HG03571 (cell line): ENCODE results near the gene TAF3.

Source experiments
- ATAC-seq: cut with Tn5 transposase; IDR thresholded peaks from one replicate; pipeline ENCODE4 v1.9.1; 2021; ENCODE audit not compliant: unreplicated experiment

The TAF3 gene

DNA sequence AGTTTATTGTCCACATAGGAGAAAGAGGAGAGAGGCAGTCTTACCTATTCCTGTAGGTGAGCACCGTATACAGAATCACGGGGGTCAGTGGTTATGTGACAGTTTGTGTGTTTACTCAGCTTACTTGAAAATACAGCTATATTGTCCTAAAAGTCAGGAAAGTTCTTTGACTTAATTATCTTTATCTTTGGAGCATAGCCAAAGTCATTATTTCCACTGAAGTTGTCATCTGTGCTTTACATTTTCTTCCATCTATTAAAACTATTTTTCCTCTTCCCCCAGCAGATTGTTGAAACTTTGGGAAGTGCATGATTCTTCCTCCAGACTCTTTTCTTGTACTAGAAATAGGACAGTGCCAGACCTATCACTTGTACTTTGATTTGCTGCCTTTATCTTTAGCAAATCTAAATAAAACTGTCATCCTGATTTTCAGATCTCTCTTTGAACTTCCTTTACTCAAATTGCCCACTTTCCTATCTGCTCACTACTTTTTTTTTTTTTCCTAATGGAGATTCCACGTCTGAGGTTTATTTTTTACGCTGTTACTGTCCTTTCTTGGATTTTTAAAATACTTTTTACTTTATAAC is 58.3 kb downstream of the TAF3 start:
- no peak for ATAC-seq

DNA sequence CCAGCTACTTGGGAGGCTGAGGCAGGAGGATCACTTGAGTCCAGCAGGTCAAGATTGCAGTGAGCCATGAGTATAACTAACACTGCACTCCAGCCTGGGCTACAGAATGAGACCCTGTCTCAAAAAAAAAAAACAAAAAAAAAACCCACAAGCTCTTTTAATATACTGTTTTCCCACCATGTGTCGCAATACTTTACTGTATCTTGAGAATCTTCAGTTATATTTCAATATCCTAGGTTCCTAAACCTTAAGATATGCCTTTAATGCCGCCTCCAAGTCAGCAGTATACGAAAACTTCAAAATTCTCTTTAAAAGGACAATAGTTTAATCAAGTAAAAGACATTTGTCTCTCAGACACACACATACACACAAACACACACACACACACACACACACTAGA is 62.8 kb downstream of the TAF3 start:
- ATAC-seq, result no peak

DNA sequence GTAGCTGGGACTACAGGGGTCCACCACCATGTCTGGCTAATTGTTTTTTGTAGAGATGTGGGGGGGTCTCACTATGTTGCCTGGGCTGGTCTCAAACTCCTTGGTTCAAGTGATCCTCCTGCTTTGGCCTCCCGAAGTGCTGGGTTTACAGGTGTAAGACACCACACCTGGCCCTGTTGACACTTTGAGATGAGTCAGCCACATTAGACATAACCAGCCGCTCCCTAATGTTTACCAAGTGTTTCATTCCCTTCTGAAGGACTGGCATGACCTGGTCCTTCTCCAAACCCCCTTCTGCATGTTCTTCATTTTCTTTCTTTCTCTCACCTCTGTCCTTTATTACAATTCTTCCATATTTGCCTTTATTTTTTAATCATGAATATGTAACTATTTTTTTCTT is 67.8 kb downstream of the TAF3 start:
- ATAC-seq, result no peak

- ATAC-seq, result no peak
These were observed 69.0 kb downstream of the TAF3 start for GRCh38 chr10:7887174-7887816.

GRCh38 chr10:7889947-7890542 is 71.7 kb downstream of the TAF3 start:
- no peak for ATAC-seq

DNA sequence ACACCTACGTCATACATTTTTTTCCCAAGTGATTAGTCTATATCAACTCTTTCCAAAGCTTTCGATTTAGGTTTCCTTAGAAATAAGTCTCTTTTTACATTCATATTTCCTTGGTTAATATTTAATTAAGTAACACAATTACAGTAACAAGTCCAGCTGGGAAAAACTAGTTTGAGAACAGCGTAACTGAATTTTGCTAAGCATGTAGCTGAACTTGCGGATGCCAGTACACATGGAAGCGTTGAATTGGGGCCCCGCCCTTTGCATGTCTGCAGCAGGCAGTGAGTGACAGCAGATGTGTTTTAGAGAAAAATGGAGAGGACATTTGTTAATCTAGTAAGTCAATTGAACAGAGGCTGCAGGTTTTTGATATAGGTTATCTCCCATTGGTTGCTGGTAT is 72.5 kb downstream of the TAF3 start:
- no peak for ATAC-seq

DNA sequence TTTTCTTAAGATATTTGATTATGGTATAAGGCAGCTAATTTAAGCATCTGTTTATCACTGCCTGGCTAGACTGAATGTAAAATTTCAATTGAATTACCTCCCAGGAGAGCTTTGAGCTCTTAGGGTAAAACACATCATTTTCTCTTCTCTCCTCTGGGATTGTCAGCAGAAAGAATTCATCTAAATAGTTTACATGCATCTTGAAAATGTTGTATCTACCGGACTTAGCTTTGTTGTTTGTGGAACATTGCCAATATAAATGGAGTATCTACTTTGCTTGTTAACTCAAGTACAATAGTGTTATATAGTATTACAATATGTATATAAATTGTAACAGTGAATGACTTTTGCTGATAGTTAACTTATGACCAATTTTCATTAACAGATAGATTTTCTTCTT is 73.3 kb downstream of the TAF3 start:
- ATAC-seq, result no peak

DNA sequence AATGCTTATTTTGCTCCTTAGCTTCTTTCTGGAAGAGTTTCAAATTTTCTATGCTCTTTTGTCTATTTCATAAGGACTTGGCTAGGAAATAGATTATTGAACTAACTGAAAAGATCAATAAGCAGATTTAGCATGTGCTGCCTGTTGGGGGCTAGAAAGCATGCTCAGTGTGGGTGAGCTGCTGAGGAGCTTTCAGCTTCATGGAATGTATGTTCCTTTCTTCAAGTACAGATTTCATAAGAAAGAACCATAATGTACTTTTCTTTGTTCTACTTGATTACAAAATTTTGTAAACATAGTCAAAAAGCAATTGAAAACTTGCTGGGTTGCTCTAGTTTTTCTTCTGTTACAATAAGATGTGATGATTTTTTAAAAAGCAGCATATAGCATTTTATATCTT is 73.8 kb downstream of the TAF3 start:
- ATAC-seq, result no peak

DNA sequence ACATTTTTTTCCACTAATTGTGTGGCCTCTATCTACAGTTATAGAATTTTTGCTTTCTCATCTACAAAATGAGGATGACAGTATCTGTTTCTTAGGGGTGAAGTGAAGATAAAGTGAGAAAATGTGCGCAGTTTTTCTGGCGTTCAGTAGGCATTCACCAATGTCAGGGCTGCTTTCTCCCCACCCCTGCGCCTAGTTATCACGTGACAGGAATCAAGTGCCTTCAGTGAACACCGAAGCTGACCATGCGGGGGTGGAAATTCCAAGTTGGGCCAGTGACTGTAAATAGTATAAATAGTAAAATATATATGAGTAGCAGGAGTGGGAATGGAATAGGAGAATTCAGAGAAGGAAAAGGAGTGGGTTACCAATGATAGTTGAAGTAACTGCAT is 77.4 kb downstream of the TAF3 start:
- ATAC-seq, result no peak

DNA sequence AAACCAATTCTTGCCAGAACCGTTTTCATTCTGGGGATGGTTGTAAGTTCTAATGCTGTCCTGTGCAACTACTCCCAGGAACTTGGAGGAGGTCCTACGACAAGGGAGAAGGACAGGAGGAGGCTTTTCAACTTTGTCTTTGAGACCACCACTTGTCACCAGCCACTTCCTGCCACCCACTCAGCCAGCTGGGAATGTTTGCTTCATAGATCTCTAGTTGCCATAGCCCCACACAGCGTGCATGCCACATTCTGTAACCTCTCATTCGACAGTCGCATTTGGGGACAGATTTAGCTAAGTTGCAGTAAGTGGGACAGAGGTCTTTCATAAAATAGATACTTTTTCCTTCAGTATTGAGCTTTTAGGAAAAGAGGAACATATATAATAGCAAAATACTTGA is 78.0 kb downstream of the TAF3 start:
- ATAC-seq, result no peak

DNA sequence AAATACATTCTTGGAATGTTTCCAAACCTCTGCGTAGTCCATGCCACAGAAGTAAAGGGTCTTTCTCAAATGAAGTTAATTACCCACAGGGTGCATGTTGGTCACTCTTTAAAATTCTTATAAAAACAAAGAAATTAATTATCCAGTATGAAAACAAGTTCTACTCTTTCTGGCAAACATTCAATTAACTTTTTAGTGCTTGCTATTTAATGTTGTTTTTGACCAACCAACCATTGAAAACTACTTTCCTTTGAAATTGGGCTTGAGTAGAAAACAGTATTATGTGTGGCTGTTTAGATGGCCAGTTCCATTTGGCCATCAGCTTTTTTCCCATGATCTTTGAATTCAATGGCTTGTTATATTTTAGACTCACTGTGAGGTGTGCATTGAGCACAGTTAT is 83.0 kb downstream of the TAF3 start:
- no peak for ATAC-seq

- no peak for ATAC-seq
These were observed 84.1 kb downstream of the TAF3 start for GRCh38 chr10:7902413-7902812.

DNA sequence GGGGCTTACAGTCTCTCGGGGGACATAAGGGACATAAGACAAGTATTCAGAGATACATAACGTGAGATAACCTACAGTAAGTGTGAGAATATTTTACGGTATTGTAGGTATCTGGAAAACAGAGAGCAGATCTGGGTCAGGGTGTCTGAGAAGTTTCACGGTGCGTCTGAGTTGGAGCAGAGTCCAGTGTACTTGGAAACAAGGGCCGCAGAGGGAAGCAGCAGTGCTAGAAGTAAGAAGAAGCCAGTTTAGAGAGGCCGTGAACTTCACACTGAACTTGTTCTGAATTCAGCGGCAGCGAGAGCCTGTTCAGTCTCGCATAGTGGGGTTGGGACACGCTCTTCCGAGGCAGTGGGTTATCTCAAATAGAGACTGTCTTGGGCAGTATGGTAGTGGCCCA is 85.5 kb downstream of the TAF3 start:
- ATAC-seq, result no peak

- no peak for ATAC-seq
These were observed 87.8 kb downstream of the TAF3 start for GRCh38 chr10:7906128-7906527.

- ATAC-seq, result no peak
These were observed 90.4 kb downstream of the TAF3 start for GRCh38 chr10:7908541-7909210.

DNA sequence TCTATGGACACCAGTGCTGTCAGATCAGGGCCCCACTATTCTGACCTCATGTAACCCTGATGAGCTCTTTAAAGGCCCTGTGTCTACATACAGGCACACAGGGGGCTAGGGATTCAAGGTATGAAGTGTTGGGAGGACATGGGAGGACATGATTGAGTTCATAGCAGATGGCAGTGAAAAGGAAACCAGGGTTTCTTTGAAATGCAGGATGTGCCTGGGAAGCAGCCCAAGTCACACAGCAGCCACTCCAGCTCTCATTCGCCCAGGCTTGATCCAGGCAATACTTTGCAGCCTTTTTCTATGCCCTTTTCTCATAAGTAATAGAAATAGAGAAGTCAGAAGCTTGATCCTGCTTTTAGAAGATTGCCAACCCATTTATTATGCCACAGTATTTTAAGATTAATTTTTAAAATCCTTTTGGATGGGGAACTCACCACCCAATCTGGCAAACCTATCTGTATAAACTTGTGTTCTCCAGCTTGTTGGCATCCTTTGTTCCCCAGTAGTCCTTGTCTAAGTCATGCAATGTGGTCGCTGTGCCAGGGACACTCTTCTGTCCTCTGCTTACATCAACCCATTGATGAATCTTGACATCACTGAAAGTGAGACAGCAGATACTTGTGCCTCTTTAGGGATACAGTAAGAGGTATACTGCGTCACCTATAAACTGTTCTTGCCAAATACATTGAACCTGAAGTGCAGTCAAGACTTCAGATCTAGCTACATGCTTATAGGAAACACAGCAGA is 95.0 kb downstream of the TAF3 start:
- ATAC-seq, result no peak

DNA sequence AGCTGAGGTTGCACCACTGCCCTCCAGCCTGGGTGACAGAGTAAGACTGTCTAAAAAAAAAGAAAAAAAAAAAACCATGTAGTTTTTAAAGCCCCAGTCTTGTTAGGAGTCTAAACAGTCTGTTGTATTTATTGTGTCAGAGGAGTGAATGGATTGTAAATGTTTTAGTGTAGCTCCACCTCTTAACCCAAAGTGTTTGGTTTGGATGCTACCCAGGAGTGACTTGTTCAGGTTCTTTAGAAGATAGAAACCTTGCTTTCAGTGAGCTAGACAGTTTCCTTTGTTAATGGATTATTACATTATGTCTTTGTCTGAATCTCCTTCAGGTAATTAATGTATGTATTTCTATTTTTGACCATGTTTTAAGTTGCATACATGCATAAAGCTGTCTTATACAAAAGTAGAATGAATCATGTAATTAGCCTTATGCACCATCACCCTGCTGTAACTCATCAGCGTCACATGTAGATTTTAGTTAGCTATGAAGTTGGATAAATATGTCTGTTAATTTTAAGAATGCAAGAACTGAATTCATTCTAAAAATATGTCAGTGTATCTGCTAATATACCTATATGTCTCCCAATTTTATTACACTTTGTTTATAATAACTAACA is 97.7 kb downstream of the TAF3 start:
- ATAC-seq, result no peak

DNA sequence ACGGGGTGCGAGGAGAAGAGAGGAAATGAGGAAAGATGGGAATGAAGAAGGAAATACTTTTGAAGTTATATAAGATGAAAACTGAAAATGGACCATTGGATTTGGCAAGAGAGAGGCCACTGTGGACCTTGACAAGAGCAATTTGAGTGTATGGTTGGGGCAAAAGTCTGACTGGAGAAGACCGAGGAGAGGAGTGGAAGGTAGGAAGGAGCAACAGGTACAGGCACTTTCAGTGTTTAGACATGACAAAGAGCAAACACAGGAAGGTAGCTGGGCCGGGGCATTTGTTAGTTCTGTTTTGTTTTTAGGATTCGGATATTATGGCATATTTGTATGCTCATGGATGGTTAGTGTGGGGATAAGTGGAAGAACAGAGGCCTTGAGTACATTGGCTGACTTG is 99.4 kb downstream of the TAF3 start:
- no peak for ATAC-seq

GRCh38 chr10:7922707-7923106 is 104.4 kb downstream of the TAF3 start:
- ATAC-seq, result no peak

- no peak for ATAC-seq
These were observed 110.2 kb downstream of the TAF3 start for GRCh38 chr10:7928536-7928935.
